ENCODE measurements around the gene TPRG1L. TPM values are rescaled to one million over a fixed set of nuclear protein-coding genes. Genes with fewer than 3 reads are reported as not detected.

TPRG1L gene
- total RNA-seq, 3 donors from 2014 or later (not counting 1 experiment from before 2014, with no cell fraction given): 36.2 to 46.7 (median 37.9) TPM

DNA sequence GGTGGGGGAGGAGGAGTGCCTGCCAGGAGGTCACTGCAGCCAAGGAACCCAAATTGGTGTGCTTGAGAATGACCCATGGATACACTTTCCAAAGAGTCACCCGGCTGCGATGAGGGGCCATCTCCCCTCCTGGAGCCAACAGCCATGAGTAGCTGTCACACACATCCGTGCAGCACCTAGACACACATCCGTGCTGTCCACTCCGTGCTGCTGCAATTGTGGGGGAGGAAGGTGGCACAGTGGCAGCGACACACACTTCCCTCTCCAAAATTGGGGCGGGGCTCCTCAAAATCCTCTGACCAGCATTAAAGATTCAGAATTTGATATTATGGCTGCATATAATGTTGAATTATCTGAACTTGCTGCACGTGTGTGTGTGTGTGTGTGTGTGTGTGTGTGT, 43.3 kb downstream of the TPRG1L start:
- no peak overlapping the region for H3K27ac ChIP-seq (ENCODE audit: low read length)
- 89% methylated on average over 8 of the region's 8 CpGs for WGBS (ENCODE audit: insufficient coverage)
- H3K36me3 ChIP-seq (ENCODE audit: control insufficient read depth, insufficient read depth, low read length): no peaks in the 10 kb centered on the region
- no peak overlapping the region for H3K4me3 ChIP-seq (ENCODE audit: low read length)
- no peaks in the 10 kb centered on the region for H3K9me3 ChIP-seq (ENCODE audit: control insufficient read depth, insufficient read depth, low read length)
- peaks cover 7 to 10% of the 10 kb centered on the region in 2 donors for H3K27me3 Mint-ChIP-seq (ENCODE audit: low read depth in 2 of 2)
- TF ChIP-seq, protein P1, sequence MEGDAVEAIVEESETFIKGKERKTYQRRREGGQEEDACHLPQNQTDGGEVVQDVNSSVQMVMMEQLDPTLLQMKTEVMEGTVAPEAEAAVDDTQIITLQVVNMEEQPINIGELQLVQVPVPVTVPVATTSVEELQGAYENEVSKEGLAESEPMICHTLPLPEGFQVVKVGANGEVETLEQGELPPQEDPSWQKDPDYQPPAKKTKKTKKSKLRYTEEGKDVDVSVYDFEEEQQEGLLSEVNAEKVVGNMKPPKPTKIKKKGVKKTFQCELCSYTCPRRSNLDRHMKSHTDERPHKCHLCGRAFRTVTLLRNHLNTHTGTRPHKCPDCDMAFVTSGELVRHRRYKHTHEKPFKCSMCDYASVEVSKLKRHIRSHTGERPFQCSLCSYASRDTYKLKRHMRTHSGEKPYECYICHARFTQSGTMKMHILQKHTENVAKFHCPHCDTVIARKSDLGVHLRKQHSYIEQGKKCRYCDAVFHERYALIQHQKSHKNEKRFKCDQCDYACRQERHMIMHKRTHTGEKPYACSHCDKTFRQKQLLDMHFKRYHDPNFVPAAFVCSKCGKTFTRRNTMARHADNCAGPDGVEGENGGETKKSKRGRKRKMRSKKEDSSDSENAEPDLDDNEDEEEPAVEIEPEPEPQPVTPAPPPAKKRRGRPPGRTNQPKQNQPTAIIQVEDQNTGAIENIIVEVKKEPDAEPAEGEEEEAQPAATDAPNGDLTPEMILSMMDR (IDR thresholded peaks at IDR 0.05): no peak
- DNase-seq: no peak
- H3K27me3 ChIP-seq (ENCODE audit: control insufficient read depth, insufficient read depth, low read length): no peaks in the 10 kb centered on the region
- H3K27ac Mint-ChIP-seq: no peak overlapping the region
- H3K36me3 Mint-ChIP-seq: no peaks in the 10 kb centered on the region
- H3K9me3 Mint-ChIP-seq: no peaks in the 10 kb centered on the region
- peaks cover 23% of the 10 kb centered on the region for H3K4me1 ChIP-seq (ENCODE audit: control insufficient read depth, insufficient read depth, low read length)
- H3K4me1 Mint-ChIP-seq: no peaks in the 10 kb centered on the region
- no peak for ATAC-seq
- no peak overlapping the region for H3K4me3 Mint-ChIP-seq
- intact Hi-C loops (cut with micrococcal nuclease): no loop called here

DNA sequence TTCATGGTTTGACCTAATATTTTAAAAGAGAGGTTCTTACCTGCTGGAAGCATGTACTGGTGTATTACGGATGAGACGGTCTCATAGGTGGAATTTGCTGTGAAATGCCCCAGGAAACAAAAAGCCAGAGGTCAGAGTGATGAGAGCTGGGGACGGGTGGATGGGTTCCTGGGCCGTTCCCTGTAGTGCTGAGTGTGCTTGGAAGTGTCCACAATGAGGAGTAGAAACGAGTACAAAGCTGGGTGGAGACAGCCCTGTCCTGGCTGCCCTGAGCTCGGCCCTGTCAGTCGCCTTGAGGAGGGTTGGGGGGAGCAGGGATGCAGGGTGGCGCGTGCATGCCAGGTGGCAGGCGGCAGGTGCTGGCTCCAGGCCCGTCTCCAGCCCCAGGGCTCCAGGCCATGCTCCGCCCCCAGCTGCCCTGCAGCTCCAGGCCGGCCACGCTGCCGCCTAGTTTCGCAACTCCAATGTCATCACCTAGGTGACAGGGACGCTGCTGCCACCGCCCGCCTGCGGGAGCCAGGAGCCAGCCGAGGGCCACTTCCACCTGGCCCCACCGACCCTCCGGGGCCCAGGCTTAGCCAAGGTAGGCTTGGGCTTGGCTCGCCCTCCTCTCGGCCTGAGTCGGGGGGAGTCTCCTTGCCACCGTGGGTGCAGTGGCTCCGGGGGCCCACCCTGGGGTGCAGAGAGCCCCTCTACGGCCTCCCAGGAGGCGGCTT, 43.9 kb downstream of the TPRG1L start:
- TF ChIP-seq, protein P1 (IDR thresholded peaks at IDR 0.05): no peak
- Histone ChIP-seq H3K4me1 (ENCODE audit: control insufficient read depth, insufficient read depth, low read length) (peaks cover 27% of the 10 kb centered on the region), H3K27me3 (ENCODE audit: control insufficient read depth, insufficient read depth, low read length) (no peaks in the 10 kb centered on the region), H3K9me3 (ENCODE audit: control insufficient read depth, insufficient read depth, low read length) (no peaks in the 10 kb centered on the region), H3K36me3 (ENCODE audit: control insufficient read depth, insufficient read depth, low read length) (no peaks in the 10 kb centered on the region), H3K27ac (ENCODE audit: low read length) (no peak overlapping the region), H3K4me3 (ENCODE audit: low read length) (no peak overlapping the region)
- DNase-seq (no peak), ATAC-seq (no peak)
- no peaks in the 10 kb centered on the region for H3K9me3 Mint-ChIP-seq
- H3K36me3 Mint-ChIP-seq: no peaks in the 10 kb centered on the region
- 51% methylated on average over 30 of the region's 30 CpGs for WGBS (ENCODE audit: insufficient coverage)
- no peak overlapping the region for H3K27ac Mint-ChIP-seq
- peaks cover 7 to 10% of the 10 kb centered on the region in 2 donors for H3K27me3 Mint-ChIP-seq (ENCODE audit: low read depth in 2 of 2)
- intact Hi-C loops (cut with micrococcal nuclease): no loop called here
- no peak overlapping the region for H3K4me3 Mint-ChIP-seq
- peaks cover 0 to 4% of the 10 kb centered on the region in 2 donors for H3K4me1 Mint-ChIP-seq

DNA sequence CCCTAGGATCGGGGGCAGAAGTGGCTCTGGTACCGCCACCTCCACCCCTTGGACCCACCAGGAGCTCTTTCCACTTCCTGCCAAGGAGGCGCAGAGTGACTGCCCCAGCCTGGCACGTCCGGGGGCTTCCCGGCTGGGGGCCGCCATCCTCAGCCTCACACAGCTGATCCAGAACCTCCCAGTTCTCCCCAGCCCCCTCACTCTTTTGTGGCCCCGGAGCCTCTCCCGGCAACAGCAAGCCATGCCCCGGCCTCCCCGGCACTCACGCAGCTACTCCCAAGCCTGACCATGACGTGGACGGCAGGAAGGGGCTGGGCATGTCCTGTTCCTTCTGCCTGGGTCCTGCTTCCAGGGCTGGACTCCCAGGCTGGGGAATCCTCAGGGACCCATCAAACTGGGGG, 44.6 kb downstream of the TPRG1L start:
- H3K9me3 Mint-ChIP-seq: no peaks in the 10 kb centered on the region
- no peaks in the 10 kb centered on the region for H3K36me3 Mint-ChIP-seq
- no peak overlapping the region for H3K4me3 Mint-ChIP-seq
- Histone ChIP-seq H3K27ac (ENCODE audit: low read length) (no peak overlapping the region), H3K4me1 (ENCODE audit: control insufficient read depth, insufficient read depth, low read length) (peaks cover 26% of the 10 kb centered on the region), H3K36me3 (ENCODE audit: control insufficient read depth, insufficient read depth, low read length) (no peaks in the 10 kb centered on the region), H3K9me3 (ENCODE audit: control insufficient read depth, insufficient read depth, low read length) (no peaks in the 10 kb centered on the region), H3K4me3 (ENCODE audit: low read length) (no peak overlapping the region), H3K27me3 (ENCODE audit: control insufficient read depth, insufficient read depth, low read length) (no peaks in the 10 kb centered on the region)
- peaks cover 7 to 10% of the 10 kb centered on the region in 2 donors for H3K27me3 Mint-ChIP-seq (ENCODE audit: low read depth in 2 of 2)
- TF ChIP-seq, protein P1 (IDR thresholded peaks at IDR 0.05): no peak
- intact Hi-C loops (cut with micrococcal nuclease): no loop called here
- 87% methylated on average over 14 of the region's 14 CpGs for WGBS (ENCODE audit: insufficient coverage)
- ATAC-seq (no peak), DNase-seq (no peak)
- H3K27ac Mint-ChIP-seq: no peak overlapping the region
- H3K4me1 Mint-ChIP-seq: peaks cover 0 to 4% of the 10 kb centered on the region in 2 donors

Data from natural killer cell (primary cell).